DOHH2 (cell line): ENCODE data around the gene FBLN1.
"Not testable (repeated sequence)": the region's sequence is repeated elsewhere in the genome, so short reads cannot be mapped to it uniquely, and the experiment has no call there.

Source experiments
- H3F3A ChIP-seq: fragments of 200-600 bp; sonication (generic), shearing (Covaris generic); 2 replicates; pipeline ENCODE4 v1.6.0; 2016; ENCODE audit warnings: antibody characterized with exemption, mild to moderate bottlenecking; ENCODE audit not compliant: control insufficient read depth, insufficient read depth
- H3K27ac ChIP-seq: fragments of 200-600 bp; sonication (generic); 2 replicates; pipeline ENCODE4 v1.5.1; 2014; ENCODE audit warnings: low read depth, mild to moderate bottlenecking, low read length, moderate library complexity
- H3K27me3 ChIP-seq: fragments of 200-600 bp; sonication (generic); 2 replicates; pipeline ENCODE4 v1.6.1; 2014; ENCODE audit warnings: mild to moderate bottlenecking, low read length, mixed read lengths; ENCODE audit not compliant: control insufficient read depth
- H3K36me3 ChIP-seq: fragments of 200-600 bp; sonication (generic); 2 replicates; pipeline ENCODE4 v1.6.1; 2014; ENCODE audit warnings: mild to moderate bottlenecking, low read length, moderate library complexity, mixed read lengths; ENCODE audit not compliant: control insufficient read depth
- H3K4me1 ChIP-seq: fragments of 200-600 bp; sonication (generic); 2 replicates; pipeline ENCODE4 v1.6.1; 2014; ENCODE audit warnings: mild to moderate bottlenecking, low read length, mixed read lengths; ENCODE audit not compliant: control insufficient read depth
- H3K4me2 ChIP-seq: fragments of 200-600 bp; sonication (generic); 2 replicates; pipeline ENCODE4 v1.6.0; 2014; ENCODE audit warnings: mild to moderate bottlenecking, low read length, moderate library complexity
- H3K4me3 ChIP-seq: fragments of 200-600 bp; sonication (generic); 2 replicates; pipeline ENCODE4 v1.5.1; 2014; ENCODE audit warnings: mild to moderate bottlenecking, low read length, mixed read lengths
- H3K79me2 ChIP-seq: fragments of 200-600 bp; sonication (generic); 2 replicates; pipeline ENCODE4 v1.6.1; 2014; ENCODE audit warnings: mild to moderate bottlenecking, low read length, mixed read lengths; ENCODE audit not compliant: control insufficient read depth
- H3K9me2 ChIP-seq: fragments of 200-600 bp; sonication (generic); replicated peaks from 2 replicates; pipeline ENCODE4 v1.6.1; 2014; ENCODE audit warnings: mild to moderate bottlenecking, low read length, mixed read lengths; ENCODE audit not compliant: control insufficient read depth
- H3K9me3 ChIP-seq: fragments of 200-600 bp; sonication (generic); 2 replicates; pipeline ENCODE4 v1.6.1; 2014; ENCODE audit warnings: antibody characterized with exemption, low read length, mixed read lengths; ENCODE audit not compliant: control insufficient read depth, insufficient read depth
- H4K20me1 ChIP-seq: fragments of 200-600 bp; sonication (generic); 2 replicates; pipeline ENCODE4 v1.6.0; 2014; ENCODE audit warnings: low read depth, mild to moderate bottlenecking, antibody characterized with exemption, low read length, moderate library complexity; ENCODE audit not compliant: control insufficient read depth, insufficient read depth
- EZH2phosphoT487 ChIP-seq: fragments of 200-600 bp; sonication (generic); IDR thresholded peaks from 2 replicates; pipeline ENCODE4 v1.6.1; 2017; ENCODE audit warnings: borderline replicate concordance, mild to moderate bottlenecking, antibody characterized with exemption, low read length, moderate library complexity, mixed read lengths
- TF ChIP-seq, protein P1 (sequence below): fragments of 200-600 bp; sonication (generic); IDR thresholded peaks from one replicate; pipeline ENCODE4 v1.5.1; 2014; ENCODE audit warnings: antibody characterized with exemption, mild to moderate bottlenecking, low read depth, low read length; ENCODE audit not compliant: poor library complexity, severe bottlenecking

The FBLN1 gene

DNA sequence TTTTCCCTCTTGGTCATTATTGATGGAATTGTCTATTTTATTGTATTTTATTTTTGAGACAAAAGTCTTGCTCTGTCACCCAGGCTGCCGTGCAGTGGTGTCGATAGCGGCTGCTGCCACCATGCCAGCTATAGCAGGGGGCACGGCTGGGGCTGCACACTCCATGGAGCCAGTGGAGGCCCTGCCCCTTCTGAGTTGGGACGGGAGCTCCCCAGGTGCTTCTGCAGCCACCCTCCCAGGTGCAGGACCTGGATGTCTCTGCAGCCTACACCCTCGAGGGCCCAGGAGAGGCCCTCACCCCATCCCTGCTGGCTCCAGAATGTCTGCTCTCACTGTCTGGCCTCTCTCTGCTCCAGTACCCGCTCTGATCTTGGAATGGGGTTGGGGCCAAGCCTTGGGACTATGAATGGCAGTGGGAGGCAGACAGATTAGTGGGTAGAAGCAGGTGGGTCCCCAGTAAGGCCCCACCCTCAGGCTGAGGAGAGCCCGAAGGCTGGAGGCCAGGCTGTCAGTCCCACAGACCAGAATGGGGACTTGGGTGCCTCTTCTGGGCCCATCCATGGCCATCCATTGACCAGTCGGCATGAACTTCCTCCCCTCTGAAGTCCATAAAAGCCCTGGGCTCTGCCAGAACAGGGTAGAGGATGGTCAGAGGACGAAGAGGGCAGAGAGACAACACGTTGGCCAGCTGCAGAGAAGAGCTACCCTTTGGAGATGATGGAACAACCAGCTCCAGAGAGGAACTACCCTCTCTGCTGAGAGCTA is 119.3 kb downstream of the FBLN1 start:
- Histone ChIP-seq H3F3A (no peaks in the 10 kb centered on the region), H3K4me2 (no peak overlapping the region), H3K36me3 (no peaks in the 10 kb centered on the region), H3K4me1 (no peaks in the 10 kb centered on the region), H3K27ac (no peak overlapping the region), H3K27me3 (no peaks in the 10 kb centered on the region; the same call in 1 of the 2 replicates), H4K20me1 (no peaks in the 10 kb centered on the region), H3K4me3 (no peak overlapping the region), H3K79me2 (no peaks in the 10 kb centered on the region), H3K9me3 (no peaks in the 10 kb centered on the region), H3K9me2 (no peaks in the 10 kb centered on the region)
- TF ChIP-seq EZH2phosphoT487: no peak
- TF ChIP-seq, protein P1, sequence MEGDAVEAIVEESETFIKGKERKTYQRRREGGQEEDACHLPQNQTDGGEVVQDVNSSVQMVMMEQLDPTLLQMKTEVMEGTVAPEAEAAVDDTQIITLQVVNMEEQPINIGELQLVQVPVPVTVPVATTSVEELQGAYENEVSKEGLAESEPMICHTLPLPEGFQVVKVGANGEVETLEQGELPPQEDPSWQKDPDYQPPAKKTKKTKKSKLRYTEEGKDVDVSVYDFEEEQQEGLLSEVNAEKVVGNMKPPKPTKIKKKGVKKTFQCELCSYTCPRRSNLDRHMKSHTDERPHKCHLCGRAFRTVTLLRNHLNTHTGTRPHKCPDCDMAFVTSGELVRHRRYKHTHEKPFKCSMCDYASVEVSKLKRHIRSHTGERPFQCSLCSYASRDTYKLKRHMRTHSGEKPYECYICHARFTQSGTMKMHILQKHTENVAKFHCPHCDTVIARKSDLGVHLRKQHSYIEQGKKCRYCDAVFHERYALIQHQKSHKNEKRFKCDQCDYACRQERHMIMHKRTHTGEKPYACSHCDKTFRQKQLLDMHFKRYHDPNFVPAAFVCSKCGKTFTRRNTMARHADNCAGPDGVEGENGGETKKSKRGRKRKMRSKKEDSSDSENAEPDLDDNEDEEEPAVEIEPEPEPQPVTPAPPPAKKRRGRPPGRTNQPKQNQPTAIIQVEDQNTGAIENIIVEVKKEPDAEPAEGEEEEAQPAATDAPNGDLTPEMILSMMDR: no peak

DNA sequence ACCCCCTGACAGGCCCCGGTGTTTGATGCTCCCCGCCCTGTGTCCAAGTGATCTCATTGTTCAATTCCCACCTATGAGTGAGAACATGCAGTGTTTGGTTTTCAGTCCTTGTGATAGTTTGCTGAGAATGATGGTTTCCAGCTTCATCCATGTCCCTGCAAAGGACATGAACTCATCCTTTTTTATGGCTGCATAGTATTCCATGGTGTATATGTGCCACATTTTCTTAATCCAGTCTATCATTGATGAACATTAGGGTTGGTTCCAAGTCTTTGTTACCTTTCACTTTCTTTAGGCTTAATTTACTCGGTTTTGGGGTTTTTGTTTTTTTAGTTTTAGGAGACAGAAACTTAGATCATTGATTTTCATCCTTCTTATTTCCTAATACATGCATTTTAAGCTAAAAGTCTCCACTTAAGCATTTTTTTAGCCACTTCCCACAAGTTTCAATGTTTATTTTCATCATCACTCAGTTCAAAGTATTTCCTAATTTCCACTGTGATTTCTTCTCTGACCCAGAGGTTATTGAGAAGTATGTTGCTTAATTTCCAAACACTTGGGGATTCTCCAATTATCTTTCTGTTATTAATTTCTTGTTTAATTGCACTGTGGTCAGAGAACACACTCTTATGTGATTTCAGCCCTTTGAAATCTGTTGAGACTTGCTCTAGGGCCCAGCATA is 120.9 kb downstream of the FBLN1 start:
- not testable (repeated sequence) for H3K9me2 ChIP-seq, H3K4me3 ChIP-seq, H3K27ac ChIP-seq

DNA sequence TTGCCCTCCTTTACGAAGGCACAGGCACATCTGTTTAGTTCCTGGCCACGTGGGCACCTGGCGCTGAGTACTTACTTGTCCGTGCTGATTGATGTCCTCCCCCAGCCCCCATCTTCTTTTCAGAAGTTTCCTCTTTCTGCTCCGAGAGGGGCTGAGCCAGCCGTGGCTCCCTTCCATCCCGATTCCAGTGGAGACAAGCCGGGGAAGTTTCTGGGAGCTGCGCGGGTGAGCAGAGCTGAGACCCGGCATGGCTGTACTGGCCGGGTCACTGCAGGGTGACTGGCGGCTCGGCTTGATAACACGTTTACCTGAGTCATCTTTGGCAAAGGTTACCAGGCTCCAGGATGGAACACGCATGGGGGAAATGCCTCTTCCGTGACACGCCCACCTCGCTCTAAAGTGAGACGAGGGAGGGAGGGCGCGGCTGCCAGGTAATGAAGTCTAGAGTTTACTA is 123.5 kb downstream of the FBLN1 start:
- H3K9me2 ChIP-seq: no peaks in the 10 kb centered on the region
- H3K36me3 ChIP-seq: no peaks in the 10 kb centered on the region
- H3F3A ChIP-seq: no peaks in the 10 kb centered on the region
- H3K4me2 ChIP-seq: no peak overlapping the region
- H3K9me3 ChIP-seq: no peaks in the 10 kb centered on the region
- H3K4me1 ChIP-seq: no peaks in the 10 kb centered on the region
- H3K4me3 ChIP-seq: no peak overlapping the region
- H4K20me1 ChIP-seq: no peaks in the 10 kb centered on the region
- H3K27ac ChIP-seq: no peak overlapping the region
- no peak for TF ChIP-seq EZH2phosphoT487
- TF ChIP-seq, protein P1: no peak
- peaks cover 4% of the 10 kb centered on the region; the same call in 1 of the 2 replicates for H3K27me3 ChIP-seq
- H3K79me2 ChIP-seq: no peaks in the 10 kb centered on the region

More for the DNA sequence above, 120.9 kb downstream of the FBLN1 start:
- H4K20me1 ChIP-seq, H3F3A ChIP-seq, H3K79me2 ChIP-seq, H3K9me3 ChIP-seq, H3K4me2 ChIP-seq, H3K27me3 ChIP-seq, H3K4me1 ChIP-seq, H3K36me3 ChIP-seq: not testable (repeated sequence)
